ENCODE results near the gene SLC6A16.

DNA sequence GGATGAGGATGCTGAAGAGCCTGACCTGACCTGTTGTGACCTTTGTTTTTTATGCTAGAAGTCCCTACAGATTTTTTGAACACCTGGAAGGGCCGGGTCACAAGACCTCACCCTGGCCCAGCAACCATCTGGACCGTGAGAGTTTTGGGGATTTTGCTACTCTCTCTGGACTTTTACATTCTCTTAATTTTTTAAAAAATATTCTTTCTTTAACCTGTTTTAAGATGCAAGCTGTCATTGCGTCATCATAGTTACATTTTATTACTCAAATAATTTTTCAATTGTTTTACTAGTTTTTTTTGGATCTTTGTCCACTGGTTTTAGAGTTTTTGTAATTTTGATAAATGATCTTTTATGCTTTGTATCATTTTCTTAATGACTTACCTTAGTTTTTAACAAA lies 46.2 kb upstream of the SLC6A16 start:
- TF ChIP-seq POLR2AphosphoS5 (IDR thresholded peaks at IDR 0.05) = no peak
- TF ChIP-seq, protein P1, sequence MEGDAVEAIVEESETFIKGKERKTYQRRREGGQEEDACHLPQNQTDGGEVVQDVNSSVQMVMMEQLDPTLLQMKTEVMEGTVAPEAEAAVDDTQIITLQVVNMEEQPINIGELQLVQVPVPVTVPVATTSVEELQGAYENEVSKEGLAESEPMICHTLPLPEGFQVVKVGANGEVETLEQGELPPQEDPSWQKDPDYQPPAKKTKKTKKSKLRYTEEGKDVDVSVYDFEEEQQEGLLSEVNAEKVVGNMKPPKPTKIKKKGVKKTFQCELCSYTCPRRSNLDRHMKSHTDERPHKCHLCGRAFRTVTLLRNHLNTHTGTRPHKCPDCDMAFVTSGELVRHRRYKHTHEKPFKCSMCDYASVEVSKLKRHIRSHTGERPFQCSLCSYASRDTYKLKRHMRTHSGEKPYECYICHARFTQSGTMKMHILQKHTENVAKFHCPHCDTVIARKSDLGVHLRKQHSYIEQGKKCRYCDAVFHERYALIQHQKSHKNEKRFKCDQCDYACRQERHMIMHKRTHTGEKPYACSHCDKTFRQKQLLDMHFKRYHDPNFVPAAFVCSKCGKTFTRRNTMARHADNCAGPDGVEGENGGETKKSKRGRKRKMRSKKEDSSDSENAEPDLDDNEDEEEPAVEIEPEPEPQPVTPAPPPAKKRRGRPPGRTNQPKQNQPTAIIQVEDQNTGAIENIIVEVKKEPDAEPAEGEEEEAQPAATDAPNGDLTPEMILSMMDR (IDR thresholded peaks at IDR 0.05) = no peak
- no peak for TF ChIP-seq POLR2A (IDR thresholded peaks at IDR 0.05)
- TF ChIP-seq EP300 (IDR thresholded peaks at IDR 0.05) = no peak
